ENCODE measurements around the gene MED22. TPM values are rescaled to one million over a fixed set of nuclear protein-coding genes. Genes with fewer than 3 reads are reported as not detected.

Gene MED22
- total RNA-seq: 10 to 100 TPM in 3 of 6 donors, 1 to 10 TPM in 3; 6.2 to 14.2 (median 9.9) TPM
- polyA plus RNA-seq: 10 to 100 TPM; 10.1 to 14.8 TPM

GRCh38 chr9:133347985-133348717 is at the start of gene MED22, which contains the start of gene RPL7A:
Gene MED22 (minus strand): TSS chr9:133348131. CDS start chr9:133346662, 1,469 bp downstream.
Gene RPL7A (plus strand): TSS chr9:133348218. CDS start chr9:133348244, 26 bp downstream.
- Histone ChIP-seq H3K4me1 (peaks cover 6 to 15% (median 8%) of the 10 kb centered on the region in 3 donors), H3K36me3 (peaks cover 13 to 50% (median 40%) of the 10 kb centered on the region in 3 donors), H3K4me3 (peak within 1 kb of the TSS; percentile 63 to 98 (median 90)), H3K27ac (peak within 1 kb of the TSS; percentile 73 to 93 (median 84)), H3K27me3 (no peaks in the 10 kb centered on the region), H3K9me3 (no peaks in the 10 kb centered on the region)
- intact Hi-C loops (cut with DNase I): no loop called here
- DNase-seq: peak; percentile 88 to 95 (median 92)
- peak; percentile 90 to 94 (median 92) for ATAC-seq
- WGBS, 2 donors: 0% methylated on average over 59 to 64 of the region's 64 CpGs
- TF ChIP-seq CTCF (IDR thresholded peaks at IDR 0.05): no peak
- FAIRE-seq: no peak

GRCh38 chr9:133397370-133397769 is 49.4 kb upstream of the MED22 start:
- ATAC-seq (no peak), FAIRE-seq (no peak), DNase-seq (peak in 1 of 6 donors; percentile 11)
- Histone ChIP-seq H3K27me3 (no peaks in the 10 kb centered on the region), H3K4me1 (no peaks in the 10 kb centered on the region), H3K9me3 (no peaks in the 10 kb centered on the region), H3K4me3 (no peak overlapping the region), H3K27ac (no peak overlapping the region), H3K36me3 (no peaks in the 10 kb centered on the region)
- WGBS, 2 donors: 55 to 76% methylated on average over 6 of the region's 6 CpGs
- intact Hi-C loops (cut with DNase I): no loop called here
- no peak for TF ChIP-seq CTCF (IDR thresholded peaks at IDR 0.05)

GRCh38 chr9:133396952-133397351 is 49.0 kb upstream of the MED22 start:
- Histone ChIP-seq H3K4me3 (no peak overlapping the region), H3K4me1 (no peaks in the 10 kb centered on the region), H3K27me3 (no peaks in the 10 kb centered on the region), H3K9me3 (no peaks in the 10 kb centered on the region), H3K36me3 (no peaks in the 10 kb centered on the region), H3K27ac (no peak overlapping the region)
- DNase-seq (peak in 1 of 6 donors; percentile 40), ATAC-seq (peak in 3 of 4 donors; percentile 43 to 51 (median 49)), FAIRE-seq (no peak)
- intact Hi-C loops (cut with DNase I): no loop called here
- 18 to 23% methylated on average over 14 of the region's 14 CpGs for WGBS, 2 donors
- TF ChIP-seq CTCF (IDR thresholded peaks at IDR 0.05): no peak

- Histone ChIP-seq H3K4me3 (no peak overlapping the region), H3K4me1 (no peaks in the 10 kb centered on the region), H3K9me3 (no peaks in the 10 kb centered on the region), H3K27ac (no peak overlapping the region), H3K27me3 (no peaks in the 10 kb centered on the region), H3K36me3 (no peaks in the 10 kb centered on the region)
- peak in 1 of 4 donors; percentile 7 for ATAC-seq
- intact Hi-C loops (cut with DNase I): no loop called here
- WGBS, 2 donors: 15 to 18% methylated on average over 7 to 8 of the region's 8 CpGs
- no peak for FAIRE-seq
- DNase-seq: no peak
- no peak for TF ChIP-seq CTCF (IDR thresholded peaks at IDR 0.05)
Observed at GRCh38 chr9:133394687-133395271, 46.8 kb upstream of the MED22 start.
